HepG2 (cell line): ENCODE results near the gene VGLL4. TPM values are rescaled to one million over a fixed set of nuclear protein-coding genes. Genes with fewer than 3 reads are reported as not detected.
A peak's percentile ranks its signal among the peaks of the same experiment; 100 is the strongest.

Experiments used
- FOSL2 ChIP-seq: sonication (generic); formaldehyde crosslinking; IDR thresholded peaks from 2 replicates; pipeline ENCODE4 v1.4.0; 2020; ENCODE audit warnings: missing genetic modification reagents
- GATA4 ChIP-seq: sonication (generic); IDR thresholded peaks from 2 replicates; pipeline ENCODE4 v1.6.1; 2016; ENCODE audit warnings: antibody characterized with exemption, low read depth, borderline replicate concordance
- KDM5B ChIP-seq: sonication (generic); formaldehyde crosslinking; IDR thresholded peaks from 2 replicates; pipeline ENCODE4 v1.4.0; 2020; ENCODE audit warnings: missing genetic modification reagents, mild to moderate bottlenecking, borderline replicate concordance
- POLR2AphosphoS2 ChIP-seq: IDR thresholded peaks from 2 replicates; pipeline ENCODE4 v1.6.1; 2011; ENCODE audit warnings: low read depth, low read length, improper control_type of control experiment
- SMAD3 ChIP-seq: sonication (generic); formaldehyde crosslinking; IDR thresholded peaks from 2 replicates; pipeline ENCODE4 v1.4.0; 2020; ENCODE audit warnings: missing genetic modification reagents
- TIGD3 ChIP-seq: sonication (generic); formaldehyde crosslinking; IDR thresholded peaks from 2 replicates; pipeline ENCODE4 v1.5.1; 2020; ENCODE audit warnings: mild to moderate bottlenecking, missing genetic modification reagents, borderline replicate concordance
- XBP1 ChIP-seq: sonication (generic); formaldehyde crosslinking; IDR thresholded peaks from 2 replicates; pipeline ENCODE4 v1.5.0; 2020; ENCODE audit warnings: missing genetic modification reagents
- ZC3H4 ChIP-seq: sonication (generic); formaldehyde crosslinking; IDR thresholded peaks from 2 replicates; pipeline ENCODE4 v1.4.0; 2020; ENCODE audit warnings: missing genetic modification reagents, borderline replicate concordance
- ZNF138 ChIP-seq: sonication (generic); formaldehyde crosslinking; IDR thresholded peaks from 2 replicates; pipeline ENCODE4 v1.5.0; 2020; ENCODE audit warnings: mild to moderate bottlenecking, low read depth, missing genetic modification reagents
- ZNF781 ChIP-seq: sonication (generic); formaldehyde crosslinking; IDR thresholded peaks from 2 replicates; pipeline ENCODE4 v1.5.1; 2020; ENCODE audit warnings: borderline replicate concordance, mild to moderate bottlenecking, missing genetic modification reagents; ENCODE audit errors: not compliant biosample characterization
- polyA plus RNA-seq, 8 experiments: library from polyadenylated mRNA; depleted of rRNA in 3 of 8; stranded (reverse) in 7 of 8; unstranded in 1 of 8; fragments of >200 nt; fragmentation: Illumina TruSeq in 4 of 8; extraction: Trizol in 4 of 8; gene quantifications; 2 replicates each; pipeline versions ENCODE4 v1.2.1 to v1.2.3, GENCODE V29; 2011 to 2016; ENCODE audit warnings: low read depth in 4 of 8, missing spikeins in 1 of 8, mixed read lengths in 1 of 8; ENCODE audit not compliant: insufficient read depth in 1 of 8
- total RNA-seq, 5 experiments: library from RNA; depleted of rRNA; stranded (reverse); fragments of >200 nt; fragmentation: Illumina TruSeq; extraction: Trizol; gene quantifications; 2 replicates each; pipeline ENCODE4 v1.2.3, GENCODE V29; 2016; ENCODE audit warnings: low read depth in 1 of 5
- TF ChIP-seq, protein P1 (sequence below): sonication (generic); formaldehyde crosslinking; IDR thresholded peaks from 2 replicates; pipeline ENCODE4 v1.4.0; 2020; ENCODE audit warnings: missing genetic modification reagents, borderline replicate concordance
- TF ChIP-seq, protein P2 (sequence below): sonication (generic); formaldehyde crosslinking; IDR thresholded peaks from 2 replicates; pipeline ENCODE4 v1.5.1; 2020; ENCODE audit warnings: missing genetic modification reagents, mild to moderate bottlenecking, borderline replicate concordance

The VGLL4 gene
- total and polyA plus RNA-seq, 2 of the 13 experiments (the other 11 are each of a cell fraction or from before 2014, with no cell fraction given) = 23.2 to 39.0 TPM

GRCh38 chr3:11618904-11619303 lies 24.8 kb downstream of the VGLL4 start (continued):
- TF ChIP-seq, protein P1, sequence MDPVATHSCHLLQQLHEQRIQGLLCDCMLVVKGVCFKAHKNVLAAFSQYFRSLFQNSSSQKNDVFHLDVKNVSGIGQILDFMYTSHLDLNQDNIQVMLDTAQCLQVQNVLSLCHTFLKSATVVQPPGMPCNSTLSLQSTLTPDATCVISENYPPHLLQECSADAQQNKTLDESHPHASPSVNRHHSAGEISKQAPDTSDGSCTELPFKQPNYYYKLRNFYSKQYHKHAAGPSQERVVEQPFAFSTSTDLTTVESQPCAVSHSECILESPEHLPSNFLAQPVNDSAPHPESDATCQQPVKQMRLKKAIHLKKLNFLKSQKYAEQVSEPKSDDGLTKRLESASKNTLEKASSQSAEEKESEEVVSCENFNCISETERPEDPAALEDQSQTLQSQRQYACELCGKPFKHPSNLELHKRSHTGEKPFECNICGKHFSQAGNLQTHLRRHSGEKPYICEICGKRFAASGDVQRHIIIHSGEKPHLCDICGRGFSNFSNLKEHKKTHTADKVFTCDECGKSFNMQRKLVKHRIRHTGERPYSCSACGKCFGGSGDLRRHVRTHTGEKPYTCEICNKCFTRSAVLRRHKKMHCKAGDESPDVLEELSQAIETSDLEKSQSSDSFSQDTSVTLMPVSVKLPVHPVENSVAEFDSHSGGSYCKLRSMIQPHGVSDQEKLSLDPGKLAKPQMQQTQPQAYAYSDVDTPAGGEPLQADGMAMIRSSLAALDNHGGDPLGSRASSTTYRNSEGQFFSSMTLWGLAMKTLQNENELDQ = no peak
- TF ChIP-seq POLR2AphosphoS2 (no peak), XBP1 (CRISPR knock-in tag) (no peak), TIGD3 (CRISPR knock-in tag) (no peak), ZNF138 (no peak), FOSL2 (CRISPR knock-in tag) (peak; percentile 78), ZNF781 (CRISPR knock-in tag) (no peak), ZC3H4 (CRISPR knock-in tag) (no peak), KDM5B (CRISPR knock-in tag) (no peak), GATA4 (peak; percentile 64; the same call in 1 of the 2 replicates), SMAD3 (CRISPR knock-in tag) (no peak)
- TF ChIP-seq, protein P2, sequence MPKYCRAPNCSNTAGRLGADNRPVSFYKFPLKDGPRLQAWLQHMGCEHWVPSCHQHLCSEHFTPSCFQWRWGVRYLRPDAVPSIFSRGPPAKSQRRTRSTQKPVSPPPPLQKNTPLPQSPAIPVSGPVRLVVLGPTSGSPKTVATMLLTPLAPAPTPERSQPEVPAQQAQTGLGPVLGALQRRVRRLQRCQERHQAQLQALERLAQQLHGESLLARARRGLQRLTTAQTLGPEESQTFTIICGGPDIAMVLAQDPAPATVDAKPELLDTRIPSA (CRISPR knock-in tag) = no peak
